GM18511 (cell line): ENCODE measurements around the gene KBTBD2.
"Not testable (repeated sequence)": the region's sequence is repeated elsewhere in the genome, so short reads cannot be mapped to it uniquely, and the experiment has no call there.

ENCODE experiments used
- ATAC-seq: cut with Tn5 transposase; IDR thresholded peaks from one replicate; pipeline ENCODE4 v1.9.1; 2021; ENCODE audit warnings: mild to moderate bottlenecking, moderate library complexity; ENCODE audit not compliant: unreplicated experiment

KBTBD2 gene

GRCh38 chr7:32857063-32857462 is 34.5 kb downstream of the KBTBD2 start:
- not testable (repeated sequence) for ATAC-seq

GRCh38 chr7:32855837-32856775 is 35.5 kb downstream of the KBTBD2 start:
- not testable (repeated sequence) for ATAC-seq

- ATAC-seq, result not testable (repeated sequence)
These were observed 40.9 kb downstream of the KBTBD2 start for GRCh38 chr7:32850654-32851053.

- ATAC-seq, result not testable (repeated sequence)
These were observed 42.9 kb downstream of the KBTBD2 start for GRCh38 chr7:32848655-32849054.

- peak; percentile 100 for ATAC-seq
These were observed 44.8 kb downstream of the KBTBD2 start for GRCh38 chr7:32846630-32847225.

GRCh38 chr7:32844748-32845147 is 46.8 kb downstream of the KBTBD2 start:
- not testable (repeated sequence) for ATAC-seq

GRCh38 chr7:32843763-32844162 is 47.8 kb downstream of the KBTBD2 start:
- not testable (repeated sequence) for ATAC-seq

GRCh38 chr7:32839846-32840245 is 51.7 kb downstream of the KBTBD2 start:
- not testable (repeated sequence) for ATAC-seq

GRCh38 chr7:32828996-32829752 is 62.4 kb downstream of the KBTBD2 start:
- peak; percentile 84 for ATAC-seq
